Effector CD8-positive, alpha-beta T cell (primary cell): ENCODE data around the gene CHST6.
"Not testable (repeated sequence)": the region's sequence is repeated elsewhere in the genome, so short reads cannot be mapped to it uniquely, and the experiment has no call there.

Source experiments
- DNase-seq: peaks from one replicate; lab custom pipeline; 2025; lab: John Stamatoyannopoulos, UW

Gene CHST6

GRCh38 chr16:75433732-75434413, 61.4 kb downstream of the CHST6 start:
- peak; percentile 78 for DNase-seq

GRCh38 chr16:75432828-75433731, 62.2 kb downstream of the CHST6 start, which contains the start of gene CFDP1:
CFDP1 (minus strand) TSS chr16:75433503; CDS start chr16:75433352, 151 bp downstream.
- peak; percentile 90 for DNase-seq

GRCh38 chr16:75429621-75430403, 65.4 kb downstream of the CHST6 start:
- no peak for DNase-seq

- not testable (repeated sequence) for DNase-seq
Measured at GRCh38 chr16:75426524-75426923, 68.7 kb downstream of the CHST6 start.

- not testable (repeated sequence) for DNase-seq
Measured at GRCh38 chr16:75424105-75424762, 71.0 kb downstream of the CHST6 start.

- DNase-seq = no peak
Measured at GRCh38 chr16:75423723-75424104, 71.5 kb downstream of the CHST6 start.
